IMR-90 (cell line): ENCODE data around the gene CCNQ. TPM values are rescaled to one million over a fixed set of nuclear protein-coding genes. Genes with fewer than 3 reads are reported as not detected.

Experiments
- ATAC-seq: fragments of 200-7000 bp; cut with Tn5 transposase; 2 replicates; pipeline ENCODE4 v1.9.1; 2020; ENCODE audit warnings: low read depth, mild to moderate bottlenecking, moderate library complexity
- BruUV-seq: library from RNA; stranded (reverse); fragments of 400-500 nt; replicated peaks from 2 replicates; lab custom pipeline; 2021; lab: Mats Ljungman, UMichigan
- CTCF ChIA-PET: fragments of 300-600 bp; formaldehyde crosslinking; extraction: SDS; loops from one replicate; lab custom pipeline; 2021; ENCODE audit warnings: antibody characterized with exemption; lab: Yijun Ruan, JAX
- POLR2A ChIA-PET: fragments of 300-600 bp; sonication (Branson Sonifier 250); formaldehyde crosslinking; loops from one replicate; lab custom pipeline; 2022; ENCODE audit warnings: antibody characterized with exemption; ENCODE audit not compliant: unreplicated experiment; lab: Charles Lee
- DNase-seq: peaks from one replicate; pipeline ENCODE4 v3.0.0; 2013
- H2AFZ ChIP-seq: replicated peaks from 2 replicates; pipeline ENCODE3; 2013; ENCODE audit warnings: low read length, mild to moderate bottlenecking; ENCODE audit not compliant: poor library complexity
- H2AK5ac ChIP-seq: 2 replicates; pipeline ENCODE4 v1.6.1; 2013; ENCODE audit warnings: low read depth, low read length, inconsistent platforms
- H2AK9ac ChIP-seq: replicated peaks from 2 replicates; pipeline ENCODE3; 2013; ENCODE audit warnings: mild to moderate bottlenecking, low read depth, low read length, moderate library complexity; ENCODE audit not compliant: poor library complexity
- H2BK120ac ChIP-seq: 2 replicates; pipeline ENCODE4 v1.6.1; 2013; ENCODE audit warnings: low read depth, low read length, inconsistent platforms
- H2BK15ac ChIP-seq: 3 replicates; pipeline ENCODE4 v1.6.1; 2013; ENCODE audit warnings: low read depth, low read length, inconsistent platforms
- H2BK20ac ChIP-seq: 2 replicates; pipeline ENCODE4 v1.6.1; 2013; ENCODE audit warnings: low read depth, mild to moderate bottlenecking, inconsistent platforms, low read length, moderate library complexity
- H2BK5ac ChIP-seq: 2 replicates; pipeline ENCODE4 v1.6.1; 2013; ENCODE audit warnings: mild to moderate bottlenecking, low read depth, low read length, inconsistent platforms; ENCODE audit not compliant: poor library complexity, severe bottlenecking
- H3K14ac ChIP-seq: replicated peaks from 2 replicates; pipeline ENCODE4 v1.6.1; 2013; ENCODE audit warnings: low read depth, low read length, inconsistent platforms
- H3K18ac ChIP-seq: 2 replicates; pipeline ENCODE4 v1.6.1; 2013; ENCODE audit warnings: low read depth, low read length, control low read depth
- H3K23ac ChIP-seq: 2 replicates; pipeline ENCODE4 v1.6.1; 2013; ENCODE audit warnings: low read depth, low read length, inconsistent platforms
- H3K27ac ChIP-seq: 2 replicates; pipeline ENCODE4 v1.5.1; 2013; ENCODE audit warnings: mild to moderate bottlenecking, control low read depth, low read length; ENCODE audit not compliant: insufficient read depth
- H3K27me3 ChIP-seq: 2 replicates; pipeline ENCODE4 v1.6.1; 2013; ENCODE audit warnings: low read length; ENCODE audit not compliant: control insufficient read depth, insufficient read depth
- H3K36me3 ChIP-seq: 2 replicates; pipeline ENCODE4 v1.6.1; 2013; ENCODE audit warnings: low read length, mixed read lengths; ENCODE audit not compliant: control insufficient read depth, insufficient read depth
- H3K4ac ChIP-seq: 2 replicates; pipeline ENCODE4 v1.6.1; 2013; ENCODE audit warnings: low read depth, low read length, inconsistent platforms
- H3K4me1 ChIP-seq: 2 replicates; pipeline ENCODE4 v1.6.1; 2013; ENCODE audit warnings: low read length, mixed read lengths; ENCODE audit not compliant: control insufficient read depth, insufficient read depth
- H3K4me2 ChIP-seq: 2 replicates; pipeline ENCODE4 v1.6.1; 2013; ENCODE audit warnings: low read depth, mild to moderate bottlenecking, control low read depth, low read length, moderate library complexity
- H3K4me3 ChIP-seq: 2 replicates; pipeline ENCODE4 v1.5.1; 2013; ENCODE audit warnings: low read depth, mild to moderate bottlenecking, control low read depth, low read length, moderate library complexity; ENCODE audit not compliant: insufficient read depth
- H3K56ac ChIP-seq: 2 replicates; pipeline ENCODE4 v1.6.1; 2013; ENCODE audit warnings: low read length, inconsistent platforms; ENCODE audit not compliant: insufficient read depth; ENCODE audit errors: extremely low read depth
- H3K79me1 ChIP-seq, 2 experiments: 2 replicates each; pipeline ENCODE4 v1.6.1; 2013; ENCODE audit warnings: low read length in 2 of 2, inconsistent platforms in 1 of 2, low read depth in 1 of 2
- H3K9ac ChIP-seq: 2 replicates; pipeline ENCODE4 v1.6.1; 2013; ENCODE audit warnings: low read depth, low read length, control low read depth
- H3K9me1 ChIP-seq: 2 replicates; pipeline ENCODE4 v1.6.1; 2013; ENCODE audit warnings: low read length, inconsistent platforms; ENCODE audit not compliant: insufficient read depth
- H3K9me3 ChIP-seq: 2 replicates; pipeline ENCODE4 v1.6.1; 2013; ENCODE audit warnings: low read length; ENCODE audit not compliant: control insufficient read depth, insufficient read depth
- H4K20me1 ChIP-seq: 2 replicates; pipeline ENCODE4 v1.6.1; 2013; ENCODE audit warnings: low read length, inconsistent platforms; ENCODE audit not compliant: insufficient read depth
- H4K5ac ChIP-seq: 2 replicates; pipeline ENCODE4 v1.6.1; 2013; ENCODE audit warnings: mild to moderate bottlenecking, low read depth, low read length, control low read depth
- H4K8ac ChIP-seq, 2 experiments: 2 replicates each; pipeline ENCODE4 v1.6.1; 2013; ENCODE audit warnings: low read depth in 2 of 2, low read length in 2 of 2, control low read depth in 1 of 2, inconsistent platforms in 1 of 2
- H4K91ac ChIP-seq: 2 replicates; pipeline ENCODE4 v1.6.1; 2013; ENCODE audit warnings: low read depth, low read length, inconsistent platforms; ENCODE audit not compliant: insufficient read depth
- BHLHE40 ChIP-seq: fragments of 150-350 bp; IDR thresholded peaks from 2 replicates; pipeline ENCODE4 v1.6.1; 2016; ENCODE audit warnings: mild to moderate bottlenecking, low read depth, low read length
- CEBPB ChIP-seq: IDR thresholded peaks from 2 replicates; pipeline ENCODE4 v1.6.1; 2012; ENCODE audit warnings: low read depth, low read length, improper control_type of control experiment
- CHD1 ChIP-seq: IDR thresholded peaks from 2 replicates; pipeline ENCODE4 v1.6.1; 2012; ENCODE audit warnings: low read depth, low read length, improper control_type of control experiment
- CTCF ChIP-seq: conservative IDR thresholded peaks from 2 replicates; pipeline ENCODE4 v1.5.1; 2012; ENCODE audit warnings: mild to moderate bottlenecking, low read depth, low read length, improper control_type of control experiment
- FOS ChIP-seq: fragments of 150-350 bp; IDR thresholded peaks from 2 replicates; pipeline ENCODE4 v1.6.1; 2016; ENCODE audit warnings: low read depth, low read length
- MAFK ChIP-seq: IDR thresholded peaks from 2 replicates; pipeline ENCODE4 v1.6.1; 2012; ENCODE audit warnings: low read depth, low read length, improper control_type of control experiment
- MAZ ChIP-seq: IDR thresholded peaks from 2 replicates; pipeline ENCODE4 v1.6.1; 2012; ENCODE audit warnings: low read depth, mild to moderate bottlenecking, low read length, improper control_type of control experiment, moderate library complexity, borderline replicate concordance
- MXI1 ChIP-seq: IDR thresholded peaks from 2 replicates; pipeline ENCODE4 v1.6.1; 2012; ENCODE audit warnings: low read depth, mild to moderate bottlenecking, low read length, moderate library complexity, borderline replicate concordance
- NFE2L2 ChIP-seq: fragments of 150-350 bp; IDR thresholded peaks from 2 replicates; pipeline ENCODE4 v1.6.1; 2016; ENCODE audit warnings: low read depth, mild to moderate bottlenecking, low read length
- RFX5 ChIP-seq: IDR thresholded peaks from 2 replicates; pipeline ENCODE4 v1.8.0; 2012; ENCODE audit warnings: low read depth, mild to moderate bottlenecking, low read length, moderate library complexity
- SMC3 ChIP-seq: fragments of 150-350 bp; IDR thresholded peaks from 2 replicates; pipeline ENCODE4 v1.6.1; 2016; ENCODE audit warnings: low read depth, mild to moderate bottlenecking, antibody characterized with exemption, low read length, moderate library complexity
- WGBS, 2 experiments: methylation state at CpG; one replicate each; pipeline versions ENCODE4 v1.1.5 to v1.1.7; 2013; ENCODE audit warnings: missing lambda C conversion rate in 2 of 2; ENCODE audit not compliant: insufficient read length in 1 of 2; ENCODE audit errors: extremely low coverage in 2 of 2; 5-methylcytosine and 5-hydroxymethylcytosine counted together
- dilution Hi-C: fragments of 300-500 bp; cut with HindIII; formaldehyde crosslinking; loops from one replicate; pipeline ENCODE4 v1.14.3; 2018; ENCODE audit warnings: low sequenced_read_pairs; ENCODE audit not compliant: unreplicated experiment
- in situ Hi-C: fragments of 300-500 bp; cut with MboI; formaldehyde crosslinking; loops from 3 replicates; pipeline ENCODE4 v1.14.3; 2019; ENCODE audit warnings: low sequenced_read_pairs, inconsistent platforms, mixed read lengths
- intact Hi-C: fragments of 100-400 bp; cut with micrococcal nuclease; formaldehyde crosslinking; loops from 2 replicates; pipeline ENCODE4 v1.10.0; 2022
- polyA plus RNA-seq, 3 experiments: library from polyadenylated mRNA; depleted of rRNA; stranded (reverse); fragments of >200 nt; gene quantifications; 2 replicates each; pipeline ENCODE4 v1.2.3, GENCODE V29; 2012; ENCODE audit warnings: low replicate concordance in 1 of 3
- total RNA-seq: library from RNA; depleted of rRNA; stranded (reverse); fragments of >200 nt; gene quantifications from 2 replicates; pipeline ENCODE4 v1.2.3, GENCODE V29; 2012

Gene CCNQ
- total and polyA plus RNA-seq, 2 of the 4 experiments (the other 2 are of a cell fraction): 27.6 to 35.2 TPM

- H3K9ac ChIP-seq: no peak overlapping the region
- DNase-seq (no peak), ATAC-seq (no peak)
- no peaks in the 10 kb centered on the region for H3K9me1 ChIP-seq
- no peaks in the 10 kb centered on the region for H3K4me1 ChIP-seq
- BruUV-seq: no TSS peak
- H3K14ac ChIP-seq: no peak overlapping the region
- H4K20me1 ChIP-seq: no peaks in the 10 kb centered on the region
- H4K8ac ChIP-seq: no peak overlapping the region
- no peaks in the 10 kb centered on the region; the same call in 1 of the 2 replicates for H3K9me3 ChIP-seq
- POLR2A ChIA-PET: no interaction called here
- no peaks in the 10 kb centered on the region for H3K36me3 ChIP-seq
- TF ChIP-seq MXI1 (no peak), CHD1 (no peak), RFX5 (no peak), MAFK (no peak), CTCF (no peak), FOS (no peak), BHLHE40 (no peak), CEBPB (no peak), NFE2L2 (no peak), SMC3 (no peak), MAZ (no peak)
- no peak overlapping the region for H3K18ac ChIP-seq
- no peak overlapping the region for H4K5ac ChIP-seq
- no peak overlapping the region for H3K4me3 ChIP-seq
- CTCF ChIA-PET: no interaction called here
- no peak overlapping the region for H2AK9ac ChIP-seq
- in situ Hi-C loops: no loop called here
- intact Hi-C loops: no loop called here
- no peak overlapping the region for H2BK120ac ChIP-seq
- no peak overlapping the region for H3K27ac ChIP-seq
- WGBS, 2 experiments: 85% methylated on average over 4 of the region's 15 CpGs; no CpG with 5 or more reads in 1 of the 2 experiments
- no peak overlapping the region for H2BK15ac ChIP-seq
- H3K27me3 ChIP-seq: peaks cover 19% of the 10 kb centered on the region
- H3K79me1 ChIP-seq: no peaks in the 10 kb centered on the region
- H2AFZ ChIP-seq: no peak overlapping the region
- H4K91ac ChIP-seq: no peak overlapping the region
- no peak overlapping the region for H3K4me2 ChIP-seq
- H2BK20ac ChIP-seq: no peak overlapping the region
- H3K23ac ChIP-seq: no peak overlapping the region
- no peak overlapping the region for H3K4ac ChIP-seq
- no peak overlapping the region for H2AK5ac ChIP-seq
- H2BK5ac ChIP-seq: no peak overlapping the region
- H3K56ac ChIP-seq: no peak overlapping the region
- dilution Hi-C loops: no loop called here
Measured at GRCh38 chrX:153624196-153625091, 25.5 kb upstream of the CCNQ start.
